Fibroblast of mammary gland (primary cell): ENCODE results near the gene BLNK.

Experiments used
- DNase-seq: peaks from one replicate; pipeline ENCODE4 v3.0.0-alpha.2; 2010; ENCODE audit warnings: low read depth
- H3K4me3 ChIP-seq: 2 replicates; pipeline ENCODE4 v1.5.1; 2011; ENCODE audit warnings: low read depth, mild to moderate bottlenecking, low read length, moderate library complexity; ENCODE audit not compliant: control insufficient read depth
- CTCF ChIP-seq: conservative IDR thresholded peaks from 2 replicates; pipeline ENCODE4 v1.5.1; 2011; ENCODE audit warnings: low read depth, low read length, inconsistent platforms; ENCODE audit not compliant: control insufficient read depth, insufficient read depth

BLNK gene

GRCh38 chr10:96263669-96264068 is 7.7 kb downstream of the BLNK start:
- no peak overlapping the region for H3K4me3 ChIP-seq
- no peak for DNase-seq
- no peak for TF ChIP-seq CTCF

- TF ChIP-seq CTCF: no peak
- H3K4me3 ChIP-seq: no peak overlapping the region
- DNase-seq: no peak
Measured at GRCh38 chr10:96263176-96263575, 8.2 kb downstream of the BLNK start.

GRCh38 chr10:96261930-96262329 is 9.4 kb downstream of the BLNK start:
- TF ChIP-seq CTCF: no peak
- DNase-seq: no peak
- H3K4me3 ChIP-seq: no peak overlapping the region

- no peak overlapping the region for H3K4me3 ChIP-seq
- no peak for TF ChIP-seq CTCF
- DNase-seq: no peak
Measured at GRCh38 chr10:96261132-96261531, 10.2 kb downstream of the BLNK start.

GRCh38 chr10:96260014-96260413 is 11.4 kb downstream of the BLNK start:
- no peak for DNase-seq
- no peak for TF ChIP-seq CTCF

GRCh38 chr10:96259150-96259549 is 12.2 kb downstream of the BLNK start:
- no peak overlapping the region for H3K4me3 ChIP-seq
- DNase-seq: no peak
- TF ChIP-seq CTCF: no peak

More at GRCh38 chr10:96260014-96260413, 11.4 kb downstream of the BLNK start:
- no peak overlapping the region for H3K4me3 ChIP-seq

- TF ChIP-seq CTCF: no peak
- no peak overlapping the region for H3K4me3 ChIP-seq
- no peak for DNase-seq
Measured at GRCh38 chr10:96257944-96258343, 13.4 kb downstream of the BLNK start.
